Stimulated activated CD4-positive, alpha-beta T cell treated with anti-CD3 and anti-CD28 coated beads, TNF-alpha, amount 100 ng/mL, for 48 hours (primary cell): ENCODE results near the gene MAP3K2.
A peak's percentile ranks its signal among the peaks of the same experiment; 100 is the strongest.

Experiments used
- DNase-seq, 3 donors: peaks; one replicate each; pipeline ENCODE4 v3.0.0-alpha.2; 2020; ENCODE audit warnings: low read depth in 3 of 3

MAP3K2 gene

GRCh38 chr2:127387655-127388422 is at the start of gene MAP3K2:
Gene MAP3K2, minus strand, starts transcription at chr2:127387975. Its CDS starts 44,846 bp downstream, at chr2:127343129.
- DNase-seq, result peak; percentile 85 to 93 (median 88)

- no peak for DNase-seq
Measured at GRCh38 chr2:127437056-127437455, 49.3 kb upstream of the MAP3K2 start.

- no peak for DNase-seq
Measured at GRCh38 chr2:127434515-127434914, 46.7 kb upstream of the MAP3K2 start.

DNA sequence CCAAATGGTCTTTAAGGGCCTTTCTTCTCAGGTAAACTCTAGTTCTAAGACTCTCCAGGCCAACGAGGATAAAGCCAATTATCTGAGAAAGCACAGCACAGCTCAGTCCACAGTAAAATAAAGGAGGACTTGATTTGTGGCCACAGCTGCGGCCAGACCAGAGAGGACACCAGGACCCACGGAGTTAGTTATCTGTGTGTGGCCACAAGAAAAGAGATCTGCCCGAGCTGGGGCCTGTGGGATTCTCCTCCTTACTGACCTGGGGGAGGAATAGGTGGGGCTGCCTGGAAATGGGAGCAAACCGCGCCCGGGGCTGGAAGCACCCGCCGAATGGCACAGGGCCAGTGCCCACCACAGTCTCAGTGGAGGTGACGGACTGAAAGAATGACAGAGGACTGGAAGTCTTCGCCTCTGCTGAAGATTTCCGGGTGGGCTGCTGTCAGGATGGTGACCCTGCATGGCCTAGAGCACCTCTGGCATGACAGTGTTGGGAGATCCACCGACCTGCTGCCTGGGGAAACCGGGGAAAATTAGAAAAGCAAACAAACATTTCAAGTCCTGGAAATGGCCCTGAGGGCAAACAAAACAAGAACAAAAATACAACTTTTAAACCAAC is 43.7 kb upstream of the MAP3K2 start:
- no peak for DNase-seq

- no peak for DNase-seq
Measured at GRCh38 chr2:127429844-127430425, 42.2 kb upstream of the MAP3K2 start.

DNA sequence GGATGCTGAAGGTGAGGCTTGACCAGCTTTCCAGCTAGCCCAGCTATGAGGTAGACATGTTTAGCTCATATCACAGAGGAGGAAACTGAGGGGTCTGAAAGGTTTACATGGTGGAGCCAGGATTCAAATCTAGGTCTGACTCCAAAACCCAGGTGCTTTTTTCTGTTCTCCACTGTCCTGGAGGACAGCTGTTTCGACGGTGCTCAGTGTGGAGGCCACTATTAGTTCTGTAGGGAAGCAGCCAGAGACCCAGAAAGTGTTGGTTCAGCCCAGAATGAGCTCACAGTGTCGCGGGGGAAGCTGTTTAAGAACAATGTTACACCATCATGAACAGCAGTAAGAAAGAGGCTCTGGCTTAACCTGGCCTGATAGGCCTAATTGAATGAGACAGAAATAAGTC is 41.5 kb upstream of the MAP3K2 start:
- no peak for DNase-seq

DNA sequence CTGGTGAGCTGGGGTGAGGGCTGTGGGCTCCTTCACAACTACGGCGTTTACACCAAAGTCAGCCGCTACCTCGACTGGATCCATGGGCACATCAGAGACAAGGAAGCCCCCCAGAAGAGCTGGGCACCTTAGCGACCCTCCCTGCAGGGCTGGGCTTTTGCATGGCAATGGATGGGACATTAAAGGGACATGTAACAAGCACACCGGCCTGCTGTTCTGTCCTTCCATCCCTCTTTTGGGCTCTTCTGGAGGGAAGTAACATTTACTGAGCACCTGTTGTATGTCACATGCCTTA is 41.0 kb upstream of the MAP3K2 start:
- DNase-seq, result no peak

DNA sequence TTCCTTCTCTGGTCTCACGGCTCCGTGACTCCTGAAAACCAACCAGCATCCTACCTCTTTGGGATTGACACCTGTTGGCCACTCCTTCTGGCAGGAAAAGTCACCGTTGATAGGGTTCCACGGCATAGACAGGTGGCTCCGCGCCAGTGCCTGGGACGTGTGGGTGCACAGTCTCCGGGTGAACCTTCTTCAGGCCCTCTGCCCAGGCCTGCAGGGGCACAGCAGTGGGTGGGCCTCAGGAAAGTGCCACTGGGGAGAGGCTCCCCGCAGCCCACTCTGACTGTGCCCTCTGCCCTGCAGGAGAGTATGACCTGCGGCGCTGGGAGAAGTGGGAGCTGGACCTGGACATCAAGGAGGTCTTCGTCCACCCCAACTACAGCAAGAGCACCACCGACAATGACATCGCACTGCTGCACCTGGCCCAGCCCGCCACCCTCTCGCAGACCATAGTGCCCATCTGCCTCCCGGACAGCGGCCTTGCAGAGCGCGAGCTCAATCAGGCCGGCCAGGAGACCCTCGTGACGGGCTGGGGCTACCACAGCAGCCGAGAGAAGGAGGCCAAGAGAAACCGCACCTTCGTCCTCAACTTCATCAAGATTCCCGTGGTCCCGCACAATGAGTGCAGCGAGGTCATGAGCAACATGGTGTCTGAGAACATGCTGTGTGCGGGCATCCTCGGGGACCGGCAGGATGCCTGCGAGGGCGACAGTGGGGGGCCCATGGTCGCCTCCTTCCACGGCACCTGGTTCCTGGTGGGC is 40.5 kb upstream of the MAP3K2 start:
- DNase-seq, result no peak

DNA sequence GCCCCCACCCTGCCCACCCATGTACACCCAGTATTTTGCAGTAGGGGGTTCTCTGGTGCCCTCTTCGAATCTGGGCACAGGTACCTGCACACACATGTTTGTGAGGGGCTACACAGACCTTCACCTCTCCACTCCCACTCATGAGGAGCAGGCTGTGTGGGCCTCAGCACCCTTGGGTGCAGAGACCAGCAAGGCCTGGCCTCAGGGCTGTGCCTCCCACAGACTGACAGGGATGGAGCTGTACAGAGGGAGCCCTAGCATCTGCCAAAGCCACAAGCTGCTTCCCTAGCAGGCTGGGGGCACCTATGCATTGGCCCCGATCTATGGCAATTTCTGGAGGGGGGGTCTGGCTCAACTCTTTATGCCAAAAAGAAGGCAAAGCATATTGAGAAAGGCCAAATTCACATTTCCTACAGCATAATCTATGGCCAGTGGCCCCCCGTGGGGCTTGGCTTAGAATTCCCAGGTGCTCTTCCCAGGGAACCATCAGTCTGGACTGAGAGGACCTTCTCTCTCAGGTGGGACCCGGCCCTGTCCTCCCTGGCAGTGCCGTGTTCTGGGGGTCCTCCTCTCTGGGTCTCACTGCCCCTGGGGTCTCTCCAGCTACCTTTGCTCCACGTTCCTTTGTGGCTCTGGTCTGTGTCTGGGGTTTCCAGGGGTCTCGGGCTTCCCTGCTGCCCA is 39.7 kb upstream of the MAP3K2 start:
- DNase-seq, result no peak

- DNase-seq, result no peak
Measured at GRCh38 chr2:127426501-127427354, 39.0 kb upstream of the MAP3K2 start.

GRCh38 chr2:127425540-127426490 is 38.0 kb upstream of the MAP3K2 start:
- no peak for DNase-seq

DNA sequence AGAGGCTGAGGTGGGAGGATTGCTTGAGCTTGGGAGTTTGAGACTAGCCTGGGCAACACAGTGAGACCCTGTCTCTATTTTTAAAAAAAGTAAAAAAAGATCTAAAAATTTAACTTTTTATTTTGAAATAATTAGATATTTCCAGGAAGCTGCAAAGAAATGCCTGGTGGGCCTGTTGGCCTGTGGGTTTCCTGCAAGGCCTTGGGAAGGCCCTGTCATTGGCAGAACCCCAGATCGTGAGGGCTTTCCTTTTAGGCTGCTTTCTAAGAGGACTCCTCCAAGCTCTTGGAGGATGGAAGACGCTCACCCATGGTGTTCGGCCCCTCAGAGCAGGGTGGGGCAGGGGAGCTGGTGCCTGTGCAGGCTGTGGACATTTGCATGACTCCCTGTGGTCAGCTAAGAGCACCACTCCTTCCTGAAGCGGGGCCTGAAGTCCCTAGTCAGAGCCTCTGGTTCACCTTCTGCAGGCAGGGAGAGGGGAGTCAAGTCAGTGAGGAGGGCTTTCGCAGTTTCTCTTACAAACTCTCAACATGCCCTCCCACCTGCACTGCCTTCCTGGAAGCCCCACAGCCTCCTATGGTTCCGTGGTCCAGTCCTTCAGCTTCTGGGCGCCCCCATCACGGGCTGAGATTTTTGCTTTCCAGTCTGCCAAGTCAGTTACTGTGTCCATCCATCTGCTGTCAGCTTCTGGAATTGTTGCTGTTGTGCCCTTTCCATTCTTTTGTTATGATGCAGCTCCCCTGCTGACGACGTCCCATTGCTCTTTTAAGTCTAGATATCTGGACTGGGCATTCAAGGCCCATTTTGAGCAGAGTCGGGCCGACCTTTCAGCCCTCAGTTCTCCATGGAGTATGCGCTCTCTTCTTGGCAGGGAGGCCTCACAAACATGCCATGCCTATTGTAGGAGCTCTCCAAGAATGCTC is 37.1 kb upstream of the MAP3K2 start:
- no peak for DNase-seq

DNA sequence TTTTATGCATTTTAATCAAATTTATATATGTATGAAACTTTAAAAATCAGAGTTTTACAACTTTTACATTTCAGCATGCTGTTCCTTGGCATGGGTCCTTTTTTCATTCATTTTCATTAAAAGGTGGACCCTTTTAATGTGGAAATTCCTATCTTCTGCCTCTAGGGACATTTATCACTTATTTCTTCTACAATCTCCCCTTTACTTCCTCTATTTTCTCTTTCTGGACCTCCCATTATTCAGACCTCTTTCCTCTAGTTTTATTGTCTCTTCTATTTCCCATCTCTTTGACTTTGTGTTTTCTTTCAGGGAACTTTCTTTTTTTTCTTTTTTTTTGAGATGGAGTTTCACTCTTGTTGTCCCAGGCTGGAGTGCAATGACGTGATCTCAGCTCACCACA is 36.1 kb upstream of the MAP3K2 start:
- DNase-seq, result no peak

DNA sequence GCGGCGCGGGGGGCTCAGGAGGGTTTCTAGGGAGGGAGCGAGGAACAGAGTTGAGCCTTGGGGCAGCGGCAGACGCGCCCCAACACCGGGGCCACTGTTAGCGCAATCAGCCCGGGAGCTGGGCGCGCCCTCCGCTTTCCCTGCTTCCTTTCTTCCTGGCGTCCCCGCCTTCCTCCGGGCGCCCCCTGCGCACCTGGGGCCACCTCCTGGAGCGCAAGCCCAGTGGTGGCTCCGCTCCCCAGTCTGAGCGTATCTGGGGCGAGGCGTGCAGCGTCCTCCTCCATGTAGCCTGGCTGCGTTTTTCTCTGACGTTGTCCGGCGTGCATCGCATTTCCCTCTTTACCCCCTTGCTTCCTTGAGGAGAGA is 35.7 kb upstream of the MAP3K2 start:
- no peak for DNase-seq

GRCh38 chr2:127422559-127423477 is 35.0 kb upstream of the MAP3K2 start:
- no peak for DNase-seq

DNA sequence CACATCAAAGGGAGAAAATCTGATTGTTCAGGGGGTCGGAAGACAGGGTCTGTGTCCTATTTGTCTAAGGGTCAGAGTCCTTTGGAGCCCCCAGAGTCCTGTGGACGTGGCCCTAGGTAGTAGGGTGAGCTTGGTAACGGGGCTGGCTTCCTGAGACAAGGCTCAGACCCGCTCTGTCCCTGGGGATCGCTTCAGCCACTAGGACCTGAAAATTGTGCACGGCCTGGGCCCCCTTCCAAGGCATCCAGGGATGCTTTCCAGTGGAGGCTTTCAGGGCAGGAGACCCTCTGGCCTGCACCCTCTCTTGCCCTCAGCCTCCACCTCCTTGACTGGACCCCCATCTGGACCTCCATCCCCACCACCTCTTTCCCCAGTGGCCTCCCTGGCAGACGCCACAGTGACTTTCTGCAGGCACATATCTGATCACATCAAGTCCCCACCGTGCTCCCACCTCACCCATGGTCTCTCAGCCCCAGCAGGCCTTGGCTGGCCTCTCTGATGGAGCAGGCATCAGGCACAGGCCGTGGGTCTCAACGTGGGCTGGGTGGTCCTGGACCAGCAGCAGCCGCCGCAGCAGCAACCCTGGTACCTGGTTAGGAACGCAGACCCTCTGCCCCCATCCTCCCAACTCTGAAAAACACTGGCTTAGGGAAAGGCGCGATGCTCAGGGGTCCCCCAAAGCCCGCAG is 34.2 kb upstream of the MAP3K2 start:
- no peak for DNase-seq

DNA sequence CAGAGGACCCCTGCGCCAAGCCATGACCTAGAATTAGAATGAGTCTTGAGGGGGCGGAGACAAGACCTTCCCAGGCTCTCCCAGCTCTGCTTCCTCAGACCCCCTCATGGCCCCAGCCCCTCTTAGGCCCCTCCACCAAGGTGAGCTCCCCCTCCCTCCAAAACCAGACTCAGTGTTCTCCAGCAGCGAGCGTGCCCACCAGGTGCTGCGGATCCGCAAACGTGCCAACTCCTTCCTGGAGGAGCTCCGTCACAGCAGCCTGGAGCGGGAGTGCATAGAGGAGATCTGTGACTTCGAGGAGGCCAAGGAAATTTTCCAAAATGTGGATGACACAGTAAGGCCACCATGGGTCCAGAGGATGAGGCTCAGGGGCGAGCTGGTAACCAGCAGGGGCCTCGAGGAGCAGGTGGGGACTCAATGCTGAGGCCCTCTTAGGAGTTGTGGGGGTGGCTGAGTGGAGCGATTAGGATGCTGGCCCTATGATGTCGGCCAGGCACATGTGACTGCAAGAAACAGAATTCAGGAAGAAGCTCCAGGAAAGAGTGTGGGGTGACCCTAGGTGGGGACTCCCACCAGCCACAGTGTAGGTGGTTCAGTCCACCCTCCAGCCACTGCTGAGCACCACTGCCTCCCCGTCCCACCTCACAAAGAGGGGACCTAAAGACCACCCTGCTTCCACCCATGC is 33.5 kb upstream of the MAP3K2 start:
- DNase-seq, result no peak
